COLO829 (cell line): ENCODE measurements around the gene FHAD1.

Source experiments
- DNase-seq: peaks from one replicate; pipeline ENCODE4 v3.0.0; 2012; ENCODE audit warnings: low spot score

The FHAD1 gene

DNA sequence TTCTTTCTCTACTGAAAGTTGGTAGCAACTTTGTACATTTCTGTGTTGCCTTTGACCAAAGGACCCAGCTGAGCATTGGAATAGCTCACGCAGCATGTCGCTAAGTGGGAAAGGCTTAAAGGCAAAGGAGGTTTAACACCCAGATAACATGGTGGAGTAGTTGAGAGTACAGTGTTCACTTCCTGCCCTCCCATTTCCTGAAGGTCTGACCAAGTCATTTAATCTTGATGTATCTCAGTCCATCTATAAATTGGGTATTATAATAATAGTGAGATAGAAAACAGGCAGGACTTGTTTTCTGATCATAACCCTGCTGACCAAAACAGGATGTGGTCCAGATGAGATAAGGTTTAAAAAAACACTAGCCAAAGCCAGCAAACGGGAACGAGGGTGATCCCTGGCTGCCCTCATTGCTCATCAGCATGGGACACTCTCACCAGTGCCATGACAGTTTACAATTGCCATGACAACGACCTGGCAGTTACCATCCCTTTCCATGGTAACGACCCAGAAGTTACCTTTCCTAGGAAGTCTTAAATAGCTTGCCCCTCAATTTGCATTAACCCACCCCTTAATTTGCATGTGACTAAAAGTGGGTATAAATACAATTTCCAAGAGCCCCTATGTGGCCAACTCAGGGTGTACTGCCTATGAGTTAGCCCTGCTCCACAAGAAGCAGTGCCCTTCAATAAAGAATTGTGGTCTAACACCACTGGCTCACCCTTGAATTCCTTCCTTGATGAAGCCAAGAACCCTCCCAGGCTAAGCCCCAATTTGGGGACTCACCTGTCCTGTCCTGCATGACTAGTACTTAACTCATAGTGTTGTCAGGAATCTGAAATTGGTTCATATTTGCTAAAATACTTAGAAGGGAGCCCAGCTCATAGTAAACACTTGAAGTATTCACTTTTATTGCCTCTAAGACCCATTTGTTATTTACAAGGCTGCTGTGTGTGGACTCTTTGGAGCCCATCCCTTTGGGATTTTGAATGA, 28.4 kb upstream of the FHAD1 start:
- peak; percentile 93 for DNase-seq

DNA sequence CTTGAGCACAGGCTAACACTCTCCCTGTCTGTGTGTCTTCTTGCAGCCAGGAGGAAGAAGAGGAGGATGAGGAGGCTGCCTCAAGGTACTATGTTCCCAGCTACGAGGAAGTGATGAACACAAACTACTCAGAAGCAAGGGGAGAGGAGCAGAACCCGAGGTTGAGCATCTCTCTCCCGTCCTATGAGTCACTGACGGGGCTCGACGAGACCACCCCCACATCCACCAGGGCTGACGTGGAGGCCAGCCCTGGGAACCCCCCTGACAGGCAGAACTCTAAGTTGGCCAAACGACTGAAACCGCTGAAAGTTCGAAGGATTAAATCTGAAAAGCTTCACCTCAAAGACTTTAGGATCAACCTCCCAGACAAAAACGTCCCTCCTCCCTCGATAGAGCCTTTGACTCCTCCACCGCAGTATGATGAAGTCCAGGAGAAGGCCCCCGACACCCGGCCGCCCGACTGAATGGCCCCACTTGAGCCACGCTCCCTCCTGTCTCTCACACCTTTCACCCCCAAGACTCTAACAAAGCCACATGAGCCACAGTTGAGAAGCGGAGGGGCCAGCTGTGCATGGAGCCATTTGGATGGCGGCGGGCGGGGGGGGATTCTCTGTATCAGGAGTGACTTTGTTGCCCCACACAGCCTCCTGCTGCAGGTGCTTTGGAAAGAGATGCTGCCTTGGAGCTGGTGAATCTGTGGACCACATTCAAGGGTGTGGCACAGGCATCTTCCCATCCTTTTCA, 27.6 kb upstream of the FHAD1 start:
- no peak for DNase-seq

DNA sequence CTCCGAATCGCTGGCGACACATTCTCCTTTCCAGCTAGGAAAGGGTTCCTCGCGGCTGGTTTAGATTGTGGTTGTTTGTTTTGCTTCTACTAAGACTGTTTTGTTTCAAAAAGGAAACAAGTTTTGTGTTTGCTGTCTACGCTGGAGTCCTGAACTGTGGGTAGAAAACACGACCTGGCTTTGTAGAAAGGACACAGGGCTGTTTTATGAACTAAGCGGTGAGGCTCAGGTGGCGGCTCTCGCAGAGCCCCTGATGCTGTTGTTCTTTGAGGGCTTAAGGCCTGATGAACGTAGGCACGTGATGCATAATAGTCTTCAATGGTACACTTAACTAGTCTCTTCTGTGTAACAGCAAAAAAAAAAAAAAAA, 27.0 kb upstream of the FHAD1 start:
- DNase-seq = no peak

DNA sequence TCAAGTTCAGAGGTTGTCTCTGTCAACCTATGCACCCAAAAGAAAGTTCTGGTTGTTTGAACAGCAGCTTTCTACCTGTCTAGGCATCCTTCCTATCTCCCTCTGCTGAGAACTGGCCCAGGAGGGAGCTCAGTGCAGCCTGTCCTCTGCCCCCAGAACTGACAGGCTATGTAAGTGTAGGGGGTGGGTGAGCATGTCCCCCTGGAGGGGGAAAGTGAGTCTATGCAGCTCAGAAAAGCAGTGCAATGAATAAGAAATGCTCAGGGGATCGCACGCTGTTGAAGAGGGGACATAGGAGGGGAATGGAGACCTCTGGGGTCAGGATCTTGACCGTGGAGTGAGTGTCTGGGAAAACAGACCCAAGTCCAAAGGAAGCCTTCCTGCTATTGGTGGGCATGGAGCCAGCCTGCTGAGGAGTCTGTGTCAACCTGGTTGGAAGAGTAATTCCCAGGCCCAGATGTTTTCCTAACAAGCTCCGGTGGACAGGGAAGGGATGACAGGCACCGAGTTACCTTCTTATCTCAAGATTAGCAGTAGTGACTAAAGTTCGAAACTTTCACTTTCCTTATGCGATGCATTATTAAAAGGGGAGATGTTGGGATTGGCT, 26.1 kb upstream of the FHAD1 start:
- no peak for DNase-seq

DNA sequence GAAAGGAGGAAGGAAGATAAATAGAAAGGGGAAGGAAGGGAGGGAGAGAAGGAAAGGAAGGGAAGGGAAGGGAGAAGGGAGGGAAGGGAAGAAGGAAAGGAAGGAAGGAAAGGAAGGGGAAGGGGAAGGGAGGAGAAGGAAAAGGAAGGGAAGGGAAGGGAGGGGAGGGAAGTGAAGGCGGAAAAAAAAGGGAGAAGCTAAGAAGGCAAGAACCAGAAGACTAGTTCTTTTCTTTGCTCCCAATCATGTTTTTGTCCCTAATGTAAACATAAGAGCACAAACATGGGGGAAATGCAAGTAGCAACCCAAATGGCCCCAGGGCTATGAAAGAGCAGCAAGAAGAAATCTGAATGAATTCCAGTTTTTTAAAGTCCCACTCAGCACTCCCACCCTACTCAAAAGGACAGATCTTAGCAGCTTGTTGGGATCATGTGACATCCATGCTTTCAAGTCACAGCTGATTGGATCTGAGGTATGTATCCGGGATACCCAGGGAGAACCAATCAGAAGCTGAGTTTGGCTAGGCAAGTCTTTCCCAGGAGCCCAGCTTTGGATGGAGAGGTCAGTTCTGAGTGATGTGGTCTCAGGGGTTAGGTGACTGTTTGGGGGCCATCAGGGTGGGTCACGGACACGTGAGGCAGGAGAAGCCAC, 24.2 kb upstream of the FHAD1 start:
- no peak for DNase-seq

DNA sequence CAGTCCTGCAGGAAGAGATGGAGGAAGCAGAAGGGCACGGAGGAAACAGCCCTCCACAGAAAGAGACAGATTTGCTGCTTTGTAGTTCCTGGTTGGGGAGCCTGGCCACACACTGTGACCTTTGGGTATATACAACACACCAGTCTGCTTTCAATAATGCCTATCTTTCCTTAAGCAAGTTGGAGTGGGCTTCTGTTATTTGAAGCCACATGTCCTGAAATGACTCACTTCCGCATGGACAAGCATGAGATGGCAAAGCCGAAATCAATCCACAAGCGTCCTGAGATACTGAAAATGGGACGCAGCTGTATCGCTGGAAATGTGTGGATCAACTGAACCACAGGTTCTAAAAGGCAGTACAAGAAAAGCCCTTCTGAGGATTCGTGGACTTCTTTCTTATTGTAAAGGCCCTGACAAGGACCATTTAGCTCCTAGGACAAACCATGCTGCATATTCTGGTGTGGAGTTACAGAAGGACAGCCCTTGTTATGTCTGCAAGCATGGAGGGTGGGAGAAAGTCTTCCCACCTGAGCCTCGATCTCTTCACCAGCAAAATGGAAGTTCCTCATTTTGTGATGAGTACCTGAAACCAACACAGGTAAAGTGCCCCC, 22.7 kb upstream of the FHAD1 start:
- DNase-seq = no peak

DNA sequence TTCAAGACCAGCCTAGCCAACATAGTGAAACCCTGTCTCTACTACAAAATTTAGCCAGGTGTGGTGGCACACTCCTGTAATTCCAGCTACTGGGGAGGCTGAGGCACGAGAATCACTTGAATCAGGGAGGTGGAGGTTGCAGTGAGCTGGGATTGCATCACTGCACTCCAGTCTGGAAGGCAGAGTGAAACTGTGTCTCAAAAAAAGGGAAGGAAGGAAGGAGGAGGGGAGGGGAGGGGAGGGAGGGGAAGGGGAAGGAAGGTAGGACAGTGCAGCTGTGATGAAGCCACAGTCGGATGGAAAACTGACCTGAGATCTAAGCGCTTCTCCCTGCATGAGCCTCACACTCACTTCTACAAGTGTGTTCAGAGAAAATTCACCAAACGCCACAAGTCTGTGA, 22.0 kb upstream of the FHAD1 start:
- DNase-seq = no peak

DNA sequence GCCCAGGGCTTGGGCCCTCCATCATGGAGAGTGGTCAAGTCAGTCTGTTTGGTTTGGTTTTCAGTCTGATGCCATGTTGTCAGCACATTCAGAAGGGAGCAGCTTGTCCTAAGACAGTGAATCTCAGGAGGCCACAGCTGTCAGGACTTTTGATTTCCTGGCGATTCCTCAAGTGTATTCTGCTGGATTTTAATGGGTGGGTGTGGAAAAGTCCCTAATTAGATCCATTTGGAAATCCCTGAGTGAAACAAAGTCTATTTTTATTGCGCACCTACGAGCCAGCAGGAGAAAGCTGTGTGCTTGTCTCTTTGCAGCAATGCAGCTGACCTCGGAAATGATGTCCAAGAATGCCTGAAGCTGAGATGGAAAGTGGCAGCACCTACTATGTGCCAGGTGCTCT, 21.6 kb upstream of the FHAD1 start:
- DNase-seq = no peak

DNA sequence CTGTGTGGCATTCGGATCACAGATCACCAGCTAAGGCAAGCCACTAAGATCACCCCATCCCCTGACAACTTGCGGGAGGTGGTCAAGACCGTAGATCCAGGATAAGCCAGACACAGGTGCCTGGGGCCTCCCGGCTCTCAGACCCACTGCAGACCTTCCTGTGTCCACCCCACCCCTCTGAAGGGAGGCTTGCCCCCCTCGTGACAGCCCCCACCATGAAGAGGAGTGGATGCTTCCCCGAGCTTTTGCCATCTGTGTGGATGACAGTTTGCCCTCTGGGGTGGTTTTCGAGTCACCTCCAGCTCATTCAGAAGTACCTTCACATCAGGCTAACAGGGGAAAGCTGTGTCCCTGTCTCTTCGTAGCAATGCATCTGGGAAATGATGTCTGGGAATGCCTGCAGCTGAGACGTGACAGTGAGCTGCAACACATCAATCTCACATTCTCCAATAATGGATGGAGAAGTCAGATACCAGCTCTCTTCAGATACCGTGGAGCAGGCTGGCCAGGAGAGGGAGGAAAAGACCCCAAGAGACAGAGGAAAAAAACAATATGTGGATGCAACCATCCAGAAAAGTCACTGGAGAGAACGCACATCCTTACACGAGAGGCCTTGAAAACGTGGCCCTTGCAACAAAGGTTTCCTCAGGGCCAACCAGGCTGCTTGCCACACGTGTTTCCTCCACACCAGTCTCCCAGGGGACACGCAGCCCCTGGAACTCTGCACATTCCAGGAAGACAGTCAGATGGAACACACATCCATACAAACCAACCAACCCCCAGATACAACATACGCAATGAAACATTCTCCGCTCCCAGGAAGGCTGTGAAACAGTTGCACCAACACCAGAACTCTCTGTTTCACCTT, 20.4 kb upstream of the FHAD1 start:
- DNase-seq = no peak

DNA sequence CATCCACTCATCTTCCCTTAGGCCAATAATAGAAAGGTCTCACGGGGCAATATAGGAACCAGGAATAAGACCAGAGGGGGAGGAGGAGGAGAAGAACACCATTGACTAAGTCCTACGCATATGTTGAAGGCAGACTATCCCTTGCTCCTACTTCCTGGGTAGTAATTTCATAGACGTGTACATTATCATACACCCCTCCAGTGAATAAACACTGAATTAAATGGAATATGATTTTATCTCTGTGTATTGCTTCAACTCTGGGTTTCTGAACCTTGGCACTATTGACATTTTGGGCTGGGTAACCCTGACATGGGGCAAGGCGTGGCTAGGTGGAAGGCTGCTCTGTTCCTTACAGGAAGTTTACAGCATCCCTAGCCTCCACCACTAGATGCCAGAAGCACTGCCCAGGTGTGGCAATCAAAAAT, 17.3 kb upstream of the FHAD1 start:
- no peak for DNase-seq

DNA sequence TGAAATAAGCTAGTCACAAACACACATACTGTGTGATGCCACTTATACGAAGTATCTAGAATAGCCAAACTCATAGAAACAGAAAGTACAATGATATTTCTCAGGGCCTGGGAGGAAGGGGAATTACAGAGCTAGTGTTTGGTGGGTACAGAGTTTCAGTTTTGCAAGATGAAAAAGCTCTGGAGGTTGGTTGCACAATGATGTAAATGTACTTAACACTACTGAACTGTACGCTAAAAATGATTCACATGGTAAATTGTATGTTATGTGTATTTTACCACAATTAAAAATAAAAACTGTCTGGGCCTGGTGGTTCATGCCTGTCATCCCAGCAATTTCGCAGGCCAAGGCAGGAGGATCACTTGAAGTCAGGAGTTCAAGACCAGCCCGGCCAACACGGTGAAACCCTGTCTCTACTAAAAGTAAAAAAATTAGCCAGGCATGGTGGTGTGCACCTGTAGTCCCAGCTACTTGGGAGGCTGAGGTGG, 15.3 kb upstream of the FHAD1 start:
- no peak for DNase-seq

DNA sequence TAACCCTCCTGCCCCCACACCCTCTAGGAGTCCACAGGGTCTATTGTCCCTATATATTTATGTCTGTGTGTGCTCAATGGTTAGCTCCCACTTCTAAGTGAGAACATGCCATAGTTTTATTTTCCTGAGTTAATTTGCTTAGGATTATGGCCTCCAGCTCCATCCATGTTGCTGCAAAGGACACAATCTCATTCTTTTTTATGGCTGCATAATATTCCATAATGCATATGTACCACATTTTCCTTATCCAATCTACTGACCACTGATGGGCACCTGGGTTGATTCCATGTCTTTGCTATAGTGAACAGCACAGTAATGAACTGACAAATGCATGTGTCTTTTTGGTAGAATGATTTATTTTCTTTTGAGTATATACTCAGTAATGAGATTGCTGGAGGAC, 13.3 kb upstream of the FHAD1 start:
- no peak for DNase-seq

DNA sequence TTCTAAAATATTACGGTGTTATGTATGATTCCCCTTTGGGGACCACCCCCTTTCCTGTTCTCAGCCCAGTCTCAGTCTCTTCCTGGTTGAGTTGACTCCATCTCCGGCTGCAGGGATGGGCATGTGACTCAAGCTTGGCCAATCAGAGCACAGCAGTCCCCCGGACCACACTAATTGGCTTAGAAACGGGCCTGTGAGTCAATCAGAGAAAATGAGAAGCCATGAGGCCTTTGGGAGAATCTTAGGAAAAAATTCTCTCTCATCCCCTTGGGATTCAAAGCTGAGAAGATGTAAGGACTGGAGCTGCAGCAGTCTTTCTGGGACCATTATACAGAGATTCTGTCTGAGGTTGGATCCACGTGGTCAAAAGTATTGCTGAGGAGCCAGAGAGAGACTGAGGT, 10.7 kb upstream of the FHAD1 start:
- no peak for DNase-seq

DNA sequence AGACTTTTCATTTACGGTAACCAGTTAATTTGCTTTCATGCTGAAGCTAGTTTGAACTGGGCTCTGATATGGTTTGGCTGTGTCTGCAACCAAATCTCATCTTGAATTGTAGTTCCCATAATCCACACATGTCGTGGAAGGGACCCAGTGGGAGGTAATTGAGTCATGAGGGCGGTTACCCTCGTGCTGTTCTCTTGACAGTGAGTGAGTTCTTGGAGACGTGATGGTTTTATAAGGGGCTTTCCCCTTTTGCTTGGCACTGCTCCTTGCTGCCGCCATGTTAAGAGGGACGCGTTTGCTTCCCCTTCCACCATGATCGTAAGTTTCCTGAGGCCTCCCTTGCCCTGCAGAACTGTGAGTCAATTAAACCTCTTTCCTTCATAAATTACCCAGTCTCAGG, 10.3 kb upstream of the FHAD1 start:
- no peak for DNase-seq

DNA sequence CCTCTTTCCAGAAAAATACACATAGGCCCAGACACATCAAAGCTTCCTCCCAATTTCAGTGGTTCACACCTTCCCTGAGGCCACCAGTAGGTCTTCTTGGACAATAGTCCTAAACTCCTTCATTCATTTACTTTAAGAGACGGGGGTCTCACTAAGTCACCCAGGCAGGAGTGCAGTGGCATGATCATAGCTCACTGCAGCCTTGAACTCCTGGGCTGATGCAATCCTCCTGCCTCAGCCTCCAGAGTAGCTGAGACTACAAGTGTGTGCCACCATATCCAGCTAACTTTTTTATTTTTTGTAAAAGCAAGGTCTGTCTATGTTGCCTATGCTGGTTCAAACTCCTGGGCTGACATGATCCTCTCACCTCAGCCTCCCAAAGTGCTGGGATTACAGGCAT, 8.2 kb upstream of the FHAD1 start:
- DNase-seq = no peak

DNA sequence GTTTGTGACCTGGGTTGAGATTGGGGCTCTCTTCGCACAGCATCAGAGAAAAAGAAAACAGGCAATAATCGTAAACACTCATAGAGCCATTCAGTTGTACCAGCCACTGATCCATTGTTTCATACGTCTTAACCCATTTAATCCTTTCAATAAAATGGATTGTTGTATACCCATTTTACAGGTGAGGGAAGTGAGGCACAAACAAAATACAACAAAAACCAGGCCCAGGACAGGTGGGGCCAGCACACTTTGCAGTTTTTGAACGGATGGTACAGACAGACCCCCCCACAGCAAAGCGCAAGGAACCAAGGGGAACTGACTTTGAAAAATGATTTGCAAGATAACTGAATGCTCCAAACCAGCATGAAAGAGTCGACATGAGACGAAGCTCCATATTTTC, 4.3 kb upstream of the FHAD1 start:
- DNase-seq = no peak

DNA sequence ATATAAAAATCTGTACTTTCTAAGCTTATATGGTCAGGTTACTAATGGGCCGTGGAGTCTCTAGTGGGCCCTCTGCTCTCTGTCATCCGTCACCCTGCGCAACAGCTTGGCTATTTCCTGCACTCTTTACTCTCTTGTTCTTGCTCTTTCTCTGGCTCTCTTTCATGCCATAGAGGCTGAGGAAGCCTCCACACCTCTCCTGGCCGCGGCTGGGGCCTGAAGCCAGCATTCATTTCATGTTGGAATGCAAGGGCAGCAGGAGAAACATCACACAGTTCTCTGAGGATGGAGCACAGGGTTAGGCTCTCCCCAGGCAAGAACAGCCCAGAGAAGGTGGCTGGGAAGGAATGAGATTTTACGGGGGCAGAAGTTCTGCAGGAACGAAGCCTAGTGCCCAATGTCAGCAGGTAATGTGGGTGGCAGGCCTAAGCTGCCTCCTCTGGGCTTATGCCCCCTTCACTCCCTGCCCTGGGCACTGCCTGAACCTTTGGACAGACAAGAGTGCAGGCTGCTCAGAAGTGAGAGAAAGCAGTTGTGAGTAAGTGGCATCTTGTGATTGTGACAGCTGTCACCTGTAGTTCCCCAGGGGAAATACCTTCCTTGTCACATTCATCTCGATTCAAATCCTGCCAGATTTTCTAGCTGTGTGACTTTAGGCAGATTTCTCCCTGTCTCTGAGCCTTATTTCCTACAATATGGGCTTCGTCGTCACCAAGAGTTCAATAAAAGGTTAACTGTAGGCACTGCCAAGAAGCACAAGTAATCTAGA, 3.6 kb upstream of the FHAD1 start:
- DNase-seq = no peak

DNA sequence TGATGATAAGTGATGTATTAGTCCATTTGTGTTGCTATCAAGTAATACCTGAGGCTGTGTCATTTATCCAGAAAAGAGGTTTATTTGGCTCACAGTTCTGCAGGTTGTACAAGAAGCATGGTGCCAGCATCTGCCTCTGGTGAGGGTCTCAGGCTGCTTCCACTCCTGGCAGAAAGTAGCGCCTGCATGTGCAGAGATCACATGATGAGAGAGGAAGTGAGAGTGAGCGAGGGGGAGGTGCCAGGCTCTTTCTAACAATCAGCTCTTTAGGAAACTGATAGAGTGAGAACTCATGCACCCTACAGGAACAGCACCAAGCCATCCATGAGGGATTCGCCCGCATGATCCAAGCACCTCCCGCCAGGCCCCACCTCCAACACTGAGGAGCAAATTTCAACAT, 2.2 kb upstream of the FHAD1 start:
- no peak for DNase-seq

DNA sequence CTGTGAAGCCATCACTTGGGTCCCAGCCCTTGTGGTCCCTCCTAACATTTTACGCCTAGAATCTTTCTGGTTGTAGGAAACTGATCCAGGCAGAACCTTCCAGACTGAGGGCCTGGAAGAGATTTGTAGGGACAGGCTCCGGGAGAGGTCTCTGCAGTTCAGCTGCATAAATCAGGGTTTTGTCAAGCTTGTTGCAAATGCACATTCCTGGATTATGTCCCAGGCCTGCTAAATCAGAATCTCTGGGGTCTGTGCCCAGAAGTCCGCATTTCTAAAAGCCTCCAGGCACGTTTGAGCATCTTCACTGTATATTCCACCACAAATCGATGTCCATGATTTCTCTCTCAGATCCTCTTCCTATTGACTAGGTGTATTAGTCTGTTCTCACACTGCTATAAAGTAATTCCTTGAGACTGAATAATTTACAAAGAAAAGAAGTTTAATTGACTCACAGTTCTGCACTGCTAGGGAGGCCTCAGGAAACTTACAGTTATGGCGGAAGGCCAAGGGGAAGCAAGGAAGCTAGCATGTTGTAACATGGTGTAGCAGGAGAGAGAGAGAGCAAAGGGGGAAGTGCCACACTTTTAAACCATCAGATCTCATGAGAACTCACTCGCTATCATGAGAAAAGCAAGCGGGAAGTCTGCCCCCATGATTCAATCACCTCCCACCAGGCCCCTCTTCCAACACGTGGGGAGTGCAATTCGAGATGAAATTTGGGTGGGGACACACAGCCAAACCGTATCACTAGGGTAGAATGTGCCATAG, 1.2 kb upstream of the FHAD1 start:
- DNase-seq = no peak
